NCI-H146 treated with DMSO at 0.1 percent for 48 hours (cell line): ENCODE data around the gene FADS1.

Source experiments
- DNase-seq: peaks from one replicate; lab custom pipeline; 2025; ENCODE audit not compliant: unreplicated experiment; lab: John Stamatoyannopoulos, UW

FADS1 gene

DNA sequence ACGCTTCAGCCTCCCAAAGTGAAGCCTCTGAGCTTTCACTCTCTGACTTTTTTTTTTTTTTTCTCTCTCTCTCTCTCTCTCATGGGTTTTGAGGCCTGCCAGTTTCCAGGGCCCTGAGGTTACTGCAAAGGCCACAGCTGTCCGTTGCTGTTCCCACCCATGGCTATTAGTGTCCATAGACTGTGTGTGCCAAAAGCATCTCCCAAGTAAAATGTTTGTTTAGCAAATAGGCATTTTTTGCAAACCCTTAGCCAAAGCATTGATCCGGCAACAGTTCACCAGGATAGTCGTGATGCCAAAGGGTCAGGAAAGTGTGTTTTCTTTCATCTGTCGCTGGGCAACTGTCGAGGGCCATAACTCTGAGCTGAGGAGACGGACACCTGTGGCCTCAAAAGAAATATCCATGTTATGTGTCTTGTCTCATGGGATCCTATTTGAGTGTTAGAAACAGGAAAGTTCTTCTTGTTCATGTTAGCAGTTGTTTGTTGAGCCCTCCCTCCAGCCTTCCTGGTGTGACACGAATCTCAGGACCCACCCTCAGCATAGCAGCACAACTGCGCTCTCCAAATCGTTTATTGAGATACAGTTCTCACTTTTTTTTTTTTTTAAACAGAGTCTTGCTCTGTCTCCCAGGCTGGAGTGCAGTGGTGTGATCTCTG lies 29.7 kb upstream of the FADS1 start:
- no peak for DNase-seq

DNA sequence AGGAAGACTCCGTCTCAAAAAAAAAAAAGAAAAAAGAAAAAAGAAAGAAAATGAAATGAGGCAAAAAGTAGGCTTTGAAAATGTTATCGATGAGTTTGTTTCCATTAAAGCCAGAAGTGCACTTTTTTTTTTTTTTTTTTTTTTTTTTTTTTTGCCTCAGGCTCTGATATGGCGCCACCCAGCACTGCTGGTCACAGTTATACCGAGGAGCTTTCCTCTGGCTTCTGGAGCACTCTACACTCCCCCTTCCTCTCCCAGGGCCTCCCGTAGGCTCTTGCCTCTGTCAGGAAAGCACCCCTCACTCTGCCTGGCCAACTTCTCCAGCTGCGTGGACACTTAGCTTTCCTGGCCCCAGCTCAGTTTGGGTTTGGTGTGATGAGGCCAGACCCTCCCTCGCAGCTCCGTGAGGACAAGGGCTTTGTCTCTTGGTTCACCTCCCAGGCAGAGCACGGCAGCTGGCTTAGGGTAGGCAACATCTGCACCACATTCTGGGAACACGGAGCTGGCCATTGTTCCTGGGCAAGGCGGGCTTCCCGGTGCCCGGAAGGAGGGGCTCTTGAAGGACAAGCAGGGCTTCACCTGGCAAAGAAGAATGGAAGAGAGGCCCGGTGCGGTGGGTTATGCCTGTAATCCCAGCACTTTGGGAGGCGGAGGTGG lies 28.2 kb upstream of the FADS1 start:
- no peak for DNase-seq

DNA sequence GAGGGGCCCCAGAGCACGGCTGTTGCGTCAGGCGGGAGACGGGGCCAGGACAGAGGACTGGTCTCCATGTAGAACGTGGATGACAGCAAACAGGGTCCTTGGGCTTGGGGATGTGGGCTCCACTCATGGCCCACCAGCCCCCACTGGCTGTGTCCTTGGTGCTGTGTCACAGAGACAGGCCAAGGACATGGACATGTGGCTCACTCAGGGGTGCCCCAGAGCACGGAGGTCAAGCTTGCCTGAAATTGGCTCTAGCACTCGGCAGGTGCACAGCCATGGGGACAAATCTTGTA lies 25.7 kb upstream of the FADS1 start:
- DNase-seq, result no peak

DNA sequence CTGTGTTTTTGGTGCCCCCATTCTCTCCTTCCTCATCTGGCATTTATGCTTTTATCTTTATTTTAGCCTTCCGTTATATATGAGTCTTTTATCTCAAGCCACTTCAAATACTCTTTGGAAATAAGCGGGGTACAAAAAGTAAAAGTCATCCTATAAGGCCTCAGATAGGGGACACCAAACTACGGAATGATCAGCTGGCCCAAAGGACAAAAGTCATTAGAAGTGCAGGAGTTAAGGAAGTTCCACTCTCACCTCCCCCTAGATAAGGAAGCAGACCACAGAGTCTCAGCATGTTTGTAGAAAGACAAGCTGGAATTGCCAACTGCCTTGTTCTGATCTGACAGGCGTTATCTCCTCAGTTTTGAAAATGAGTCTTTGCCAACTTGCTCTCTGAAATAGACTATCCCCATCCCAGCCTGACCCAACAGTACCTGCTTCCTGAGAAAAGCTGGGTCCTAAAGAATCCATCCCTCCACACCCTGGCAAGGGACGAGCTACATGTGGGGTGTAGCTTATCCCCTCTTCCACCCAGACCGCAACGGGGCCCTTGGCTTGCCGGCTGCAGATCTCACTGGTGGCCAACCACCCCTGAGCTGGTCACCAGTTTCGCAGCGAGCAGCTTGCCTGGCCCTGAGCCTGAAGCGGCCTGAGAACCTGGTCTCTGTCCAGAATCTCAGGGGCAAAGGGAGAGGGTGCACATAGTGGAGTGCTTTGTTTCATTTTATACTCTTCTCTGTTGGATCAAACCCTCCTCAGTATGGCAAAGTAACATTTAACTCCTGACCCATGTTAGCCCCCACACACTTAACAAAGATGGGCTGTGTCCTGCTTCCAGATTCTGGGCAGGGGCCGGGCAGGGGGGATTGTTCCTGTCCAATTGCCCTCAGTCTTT lies 25.1 kb upstream of the FADS1 start:
- DNase-seq, result no peak

DNA sequence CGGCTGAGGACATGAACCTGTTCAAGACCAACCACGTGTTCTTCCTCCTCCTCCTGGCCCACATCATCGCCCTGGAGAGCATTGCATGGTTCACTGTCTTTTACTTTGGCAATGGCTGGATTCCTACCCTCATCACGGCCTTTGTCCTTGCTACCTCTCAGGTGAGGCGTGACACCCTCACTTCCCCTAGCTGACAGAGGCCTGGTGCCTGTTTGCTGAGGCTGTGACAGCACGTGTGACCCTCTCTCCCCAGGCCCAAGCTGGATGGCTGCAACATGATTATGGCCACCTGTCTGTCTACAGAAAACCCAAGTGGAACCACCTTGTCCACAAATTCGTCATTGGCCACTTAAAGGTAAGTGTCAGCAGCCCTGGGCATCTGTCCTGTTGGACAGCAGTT lies 23.6 kb upstream of the FADS1 start:
- no peak for DNase-seq

DNA sequence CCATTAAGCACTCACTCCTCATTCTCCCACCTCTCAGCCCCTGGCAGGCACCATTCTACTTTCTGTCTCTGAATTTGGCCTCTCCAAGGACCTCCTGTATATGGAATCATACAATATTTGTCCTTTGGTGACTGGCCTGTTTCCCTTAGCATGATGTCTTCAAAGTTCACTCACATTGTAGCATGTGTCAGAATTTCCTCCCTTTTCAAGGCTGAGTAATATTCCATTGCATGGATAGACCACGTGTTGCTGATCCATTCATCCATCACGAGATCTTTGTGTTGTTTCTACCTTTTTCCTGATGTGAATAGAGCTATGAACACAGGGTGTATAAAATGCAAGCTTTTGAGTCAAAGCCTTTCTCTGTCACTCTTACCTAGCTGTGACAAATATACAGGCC lies 22.9 kb upstream of the FADS1 start:
- DNase-seq, result no peak

DNA sequence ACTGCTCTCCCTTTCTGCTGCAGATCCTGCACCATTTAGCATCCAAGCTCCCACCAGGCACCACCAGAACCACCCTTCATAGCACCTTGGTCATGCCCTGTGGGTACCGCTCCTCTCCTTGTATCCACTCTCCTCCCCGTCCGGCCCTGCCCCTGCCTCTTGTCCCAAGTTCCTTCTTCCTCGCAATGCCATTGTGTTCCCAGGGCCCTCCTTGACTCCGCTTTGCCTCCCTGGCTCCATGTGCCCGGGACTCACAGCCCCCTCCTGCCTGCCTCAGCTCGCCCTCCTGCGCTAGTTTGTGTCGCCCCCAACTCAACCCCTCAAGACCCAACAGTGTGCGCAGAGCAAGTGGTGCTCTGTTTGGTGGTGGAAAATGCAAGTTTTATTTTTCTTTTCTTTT lies 22.1 kb upstream of the FADS1 start:
- DNase-seq, result no peak

DNA sequence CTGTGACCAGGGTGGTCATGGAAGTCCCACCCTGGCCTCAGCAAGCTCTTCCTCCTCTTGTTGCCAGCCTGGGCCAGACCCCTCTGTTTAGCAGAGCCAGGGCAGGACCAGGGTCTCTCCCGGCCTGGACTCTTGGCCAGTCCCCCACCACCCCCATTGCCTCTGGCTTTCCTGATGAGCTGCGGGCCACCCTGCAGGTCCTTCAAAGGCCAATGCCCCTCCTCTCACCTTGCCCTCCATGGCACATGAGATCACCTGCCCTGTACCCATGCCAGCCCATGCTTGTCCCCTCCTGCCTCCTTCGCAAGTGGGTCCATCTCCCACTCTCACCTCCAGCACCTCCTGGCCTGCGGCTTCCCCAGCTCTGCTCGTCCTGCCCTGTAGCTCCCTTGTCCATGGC lies 21.7 kb upstream of the FADS1 start:
- DNase-seq, result no peak

DNA sequence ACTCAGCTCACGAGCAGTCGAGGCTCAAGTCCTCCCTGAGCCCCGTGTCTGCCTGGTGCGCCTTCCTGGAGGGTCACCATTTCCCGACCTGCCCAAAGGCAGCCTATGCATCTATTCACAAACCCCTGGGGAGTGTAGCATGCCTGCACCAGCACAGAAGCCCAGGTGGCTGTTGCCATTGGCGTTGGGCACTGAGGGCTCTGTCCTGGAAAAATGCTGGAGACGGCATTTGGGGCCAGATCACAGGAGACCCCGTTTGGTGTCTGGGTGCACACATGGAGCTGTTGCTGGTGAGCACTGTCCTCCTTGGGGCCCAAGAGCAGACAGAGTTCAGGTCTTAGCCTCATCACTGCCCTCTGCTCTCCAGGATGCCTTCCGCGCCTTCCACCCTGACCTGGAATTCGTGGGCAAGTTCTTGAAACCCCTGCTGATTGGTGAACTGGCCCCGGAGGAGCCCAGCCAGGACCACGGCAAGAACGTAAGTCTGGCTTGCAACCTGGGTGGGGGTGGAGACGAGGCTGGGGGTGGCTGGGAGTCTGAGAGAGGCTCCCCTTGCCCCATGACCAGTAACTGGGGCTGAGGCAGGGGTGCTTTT lies 20.7 kb upstream of the FADS1 start:
- DNase-seq, result no peak

DNA sequence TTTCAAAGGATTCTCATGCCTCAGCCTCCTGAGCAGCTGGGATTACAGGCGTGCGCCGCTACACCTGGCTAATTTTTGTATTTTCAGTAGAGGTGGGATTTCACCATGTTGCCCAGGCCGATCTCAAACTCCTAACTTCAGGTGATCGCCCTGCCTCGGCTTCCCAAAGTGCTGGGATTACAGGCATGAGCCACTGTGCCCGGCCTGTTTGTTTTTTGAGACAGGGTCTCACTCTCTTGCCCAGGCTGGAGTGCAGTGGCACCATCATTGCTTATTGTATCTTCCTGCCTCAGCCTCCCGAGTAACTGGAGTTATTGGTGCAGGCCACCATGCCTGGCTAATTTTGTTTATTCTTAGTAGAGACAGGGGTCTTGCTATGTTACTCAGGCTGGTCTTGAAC lies 19.4 kb upstream of the FADS1 start:
- no peak for DNase-seq

DNA sequence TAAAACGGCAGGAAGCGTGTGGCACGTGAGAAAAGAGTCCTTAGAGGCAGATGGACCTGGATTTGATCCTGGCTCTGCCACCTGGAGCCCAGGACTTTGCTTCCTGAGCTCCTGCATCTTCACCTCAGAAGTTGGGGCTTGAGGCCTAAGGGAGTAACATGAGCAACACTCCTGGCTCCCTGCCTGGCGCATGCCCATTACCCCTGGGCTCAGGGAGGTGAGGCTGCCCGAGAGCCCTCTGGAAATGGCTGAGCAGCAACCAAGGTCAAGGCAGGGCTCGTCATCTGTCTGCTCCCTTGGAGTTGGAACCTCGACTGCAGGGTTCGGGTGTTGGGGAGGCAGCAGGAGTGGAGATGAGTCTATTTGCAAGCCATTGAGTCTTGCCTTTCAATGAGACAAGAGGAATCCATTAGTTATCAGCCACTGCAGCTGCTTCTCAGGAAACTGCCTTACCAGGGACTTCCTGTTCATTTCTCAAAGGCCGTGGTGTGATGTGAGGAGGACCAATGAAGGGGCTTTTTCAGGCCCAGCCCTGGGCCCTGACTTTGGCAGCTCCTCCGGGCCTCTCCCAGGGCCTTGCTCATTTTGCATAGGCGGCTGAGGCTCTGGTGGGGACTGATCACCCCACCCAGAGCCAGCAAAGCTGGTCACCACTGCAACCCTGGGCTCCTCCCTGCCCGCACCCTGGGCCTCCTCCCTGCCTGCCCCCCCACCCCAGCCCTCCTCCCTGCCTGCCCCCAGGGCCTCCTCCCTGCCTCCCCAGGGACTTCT lies 17.7 kb upstream of the FADS1 start:
- DNase-seq, result peak; percentile 27

DNA sequence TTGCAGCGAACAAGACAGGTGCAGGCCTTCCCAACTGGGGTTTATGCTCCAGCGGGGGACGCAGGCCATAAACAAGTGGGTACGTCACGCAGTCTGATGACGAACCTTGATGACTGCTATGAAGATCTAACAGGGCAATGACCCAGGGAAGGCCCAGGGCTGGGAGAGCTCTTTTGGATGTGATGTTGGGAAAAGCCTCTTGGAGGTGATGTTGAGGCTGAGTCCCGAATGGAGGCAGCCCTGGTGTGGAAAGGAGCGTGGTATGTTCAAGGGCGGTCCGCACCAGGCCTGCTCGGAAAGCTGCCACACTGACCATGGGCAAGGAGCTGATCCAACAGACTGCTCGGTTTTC lies 17.1 kb upstream of the FADS1 start:
- DNase-seq, result no peak

DNA sequence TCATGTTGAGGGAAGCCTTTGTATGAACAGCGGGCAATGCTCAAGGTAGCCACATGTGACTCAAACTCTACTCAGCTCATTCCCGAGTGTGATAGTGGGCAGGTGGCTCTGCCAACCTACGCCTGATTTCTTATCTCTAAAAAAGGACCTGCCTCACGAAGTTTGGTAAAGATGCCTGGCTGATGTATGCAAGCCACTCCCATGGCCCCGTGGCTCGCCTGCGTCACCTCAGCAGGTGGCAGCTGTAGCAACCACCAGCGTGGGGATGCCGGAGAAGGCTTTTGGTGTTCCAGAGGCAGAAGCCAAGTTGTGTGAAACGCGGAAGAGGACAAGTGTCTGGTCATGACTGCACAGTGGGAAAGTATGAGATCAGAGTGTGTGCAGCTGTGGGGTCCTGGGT lies 16.7 kb upstream of the FADS1 start:
- no peak for DNase-seq

DNA sequence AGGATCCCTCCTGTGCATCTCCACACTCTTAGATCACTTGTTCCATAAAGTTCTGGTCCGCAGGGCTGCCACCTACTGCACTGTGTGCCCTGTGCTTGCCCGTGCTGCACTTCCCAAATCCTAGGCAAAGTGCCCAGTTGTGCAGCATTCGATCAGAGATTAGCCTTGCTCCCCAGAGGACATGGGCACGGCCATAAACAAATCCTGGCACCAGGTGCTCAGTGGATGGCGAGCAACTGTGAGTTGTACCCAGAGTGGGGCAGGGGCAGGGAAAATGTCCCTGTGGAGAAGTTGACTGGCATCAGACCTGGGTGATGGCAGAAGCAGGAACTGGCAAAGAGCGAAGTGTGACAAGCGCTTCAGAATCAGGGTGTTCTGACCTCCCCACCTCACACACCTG lies 16.0 kb upstream of the FADS1 start:
- DNase-seq, result no peak

DNA sequence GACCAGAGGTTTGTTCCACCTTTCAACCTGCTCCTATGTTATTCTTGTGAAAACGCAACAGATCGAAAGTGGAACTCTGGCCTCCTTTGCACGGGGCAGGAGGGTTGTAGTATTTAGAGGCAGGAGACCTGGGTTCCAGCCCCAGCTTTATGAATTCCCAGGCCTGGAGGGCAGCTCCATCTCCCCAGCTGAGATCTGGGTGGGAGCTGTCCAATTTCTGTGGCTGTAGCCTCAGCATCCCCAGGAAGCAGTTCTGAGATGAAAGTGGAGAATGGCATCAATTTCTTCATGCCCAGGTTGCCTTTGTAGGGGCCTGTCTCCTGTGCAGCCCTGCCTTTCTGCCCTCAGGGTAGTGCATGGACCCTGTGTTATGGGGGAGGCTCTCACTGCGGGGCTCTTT lies 15.4 kb upstream of the FADS1 start:
- no peak for DNase-seq

DNA sequence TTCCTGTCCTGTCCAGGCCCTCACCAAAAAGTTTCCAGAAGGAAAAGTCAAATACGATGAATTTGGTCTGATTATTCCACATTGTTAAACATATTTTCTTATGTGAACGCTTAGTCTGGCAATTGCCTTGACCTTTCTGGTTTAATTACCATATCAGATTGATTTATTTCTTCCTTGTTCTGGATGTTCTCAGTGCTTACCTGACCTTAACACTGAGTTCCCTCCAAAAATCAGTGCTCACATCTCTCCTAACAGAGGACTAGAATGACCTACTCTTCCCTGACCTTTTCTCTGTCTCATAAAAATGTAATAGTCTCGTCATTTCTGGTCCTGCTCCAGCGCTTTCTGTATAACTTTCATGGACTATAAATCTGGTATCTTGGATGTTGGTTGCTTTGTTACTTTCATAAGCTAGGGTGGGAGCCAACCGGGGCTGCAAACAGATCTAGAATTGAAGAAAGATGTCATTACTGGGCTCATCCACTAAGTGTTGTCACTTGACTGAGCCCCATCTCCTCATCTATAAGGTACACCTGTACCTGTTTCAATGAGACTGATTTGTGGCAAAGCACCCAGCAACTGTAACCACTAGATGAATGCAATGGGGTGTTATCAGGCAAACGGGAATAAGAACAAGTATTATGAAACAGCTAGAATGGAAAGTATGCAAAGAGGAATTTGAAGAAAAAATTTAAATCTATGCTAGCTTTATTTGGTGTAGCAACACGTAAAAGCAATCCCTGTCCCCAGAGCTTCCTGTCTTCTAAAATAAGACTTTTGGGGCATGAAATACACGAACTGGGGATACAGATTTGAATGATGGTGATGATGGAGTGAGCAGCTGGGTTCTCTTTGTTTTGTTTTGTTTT lies 13.7 kb upstream of the FADS1 start:
- no peak for DNase-seq

DNA sequence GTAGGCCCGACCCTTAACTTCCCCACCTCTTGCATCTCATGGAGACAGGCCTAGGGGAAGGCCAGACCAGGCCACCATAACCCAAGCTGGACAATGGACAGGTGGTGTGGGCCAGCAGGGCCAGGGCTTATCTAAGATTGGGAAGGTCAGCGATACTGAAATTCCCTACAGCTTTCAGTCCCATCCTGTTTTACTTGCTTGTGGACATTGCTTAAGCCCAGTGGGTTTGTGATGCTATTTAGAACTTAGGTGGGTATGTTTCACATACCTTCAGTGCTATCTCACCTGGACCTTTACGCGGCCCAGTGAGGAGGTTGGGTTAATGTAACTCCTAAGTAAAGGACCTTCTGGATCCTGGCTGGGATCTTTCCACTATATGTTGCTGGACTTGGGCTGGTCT lies 13.0 kb upstream of the FADS1 start:
- no peak for DNase-seq

DNA sequence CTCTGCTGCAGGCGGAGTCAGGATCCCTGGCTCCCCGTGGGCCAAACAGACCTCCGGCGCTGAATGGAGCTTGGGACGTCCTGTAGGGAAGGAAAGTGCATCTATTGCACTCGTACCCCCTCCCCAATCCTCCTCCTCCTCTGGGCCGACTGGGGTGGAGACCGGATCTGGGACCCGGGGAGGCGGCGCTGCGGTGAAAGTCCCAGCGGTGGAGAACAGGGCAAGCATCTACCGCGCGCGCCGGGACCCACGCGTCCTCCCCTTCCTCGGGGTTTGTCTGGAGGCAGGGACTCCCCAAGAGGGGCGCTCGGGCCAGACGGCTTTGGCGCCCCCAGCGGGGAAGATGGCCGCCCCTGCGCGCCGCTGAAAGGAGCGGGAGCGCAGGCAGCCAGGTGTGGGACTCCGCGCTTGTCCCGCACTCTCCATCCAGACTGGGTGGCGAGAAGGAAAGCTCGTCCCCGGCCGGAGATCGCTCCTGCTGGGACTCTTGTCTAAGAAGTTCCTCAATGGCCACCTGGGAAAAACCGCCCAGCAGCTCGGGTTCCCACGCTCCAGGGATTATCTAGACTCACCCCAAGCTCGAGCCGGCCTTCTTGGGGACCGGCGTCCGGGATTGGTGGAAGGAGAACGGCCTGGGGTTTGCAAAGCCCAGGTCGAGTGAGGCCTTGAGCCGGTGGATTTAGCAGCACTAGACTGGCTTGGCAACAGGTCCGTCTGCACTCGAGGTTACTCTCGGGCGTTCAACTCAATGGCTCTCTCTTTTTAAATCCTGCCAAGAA lies 12.0 kb upstream of the FADS1 start:
- DNase-seq, result peak; percentile 35

DNA sequence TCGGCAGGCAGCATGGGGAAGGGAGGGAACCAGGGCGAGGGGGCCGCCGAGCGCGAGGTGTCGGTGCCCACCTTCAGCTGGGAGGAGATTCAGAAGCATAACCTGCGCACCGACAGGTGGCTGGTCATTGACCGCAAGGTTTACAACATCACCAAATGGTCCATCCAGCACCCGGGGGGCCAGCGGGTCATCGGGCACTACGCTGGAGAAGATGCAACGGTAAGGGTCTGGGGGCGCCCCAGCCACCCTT lies 11.5 kb upstream of the FADS1 start:
- no peak for DNase-seq
